IPS DF 4.7 (cell line): ENCODE measurements around the gene SF3B4.

ENCODE experiments used
- DNase-seq: peaks from one replicate; pipeline ENCODE4 v3.0.0-alpha.2; 2013; ENCODE audit warnings: low spot score; ENCODE audit errors: extremely low read depth

Gene SF3B4

DNA sequence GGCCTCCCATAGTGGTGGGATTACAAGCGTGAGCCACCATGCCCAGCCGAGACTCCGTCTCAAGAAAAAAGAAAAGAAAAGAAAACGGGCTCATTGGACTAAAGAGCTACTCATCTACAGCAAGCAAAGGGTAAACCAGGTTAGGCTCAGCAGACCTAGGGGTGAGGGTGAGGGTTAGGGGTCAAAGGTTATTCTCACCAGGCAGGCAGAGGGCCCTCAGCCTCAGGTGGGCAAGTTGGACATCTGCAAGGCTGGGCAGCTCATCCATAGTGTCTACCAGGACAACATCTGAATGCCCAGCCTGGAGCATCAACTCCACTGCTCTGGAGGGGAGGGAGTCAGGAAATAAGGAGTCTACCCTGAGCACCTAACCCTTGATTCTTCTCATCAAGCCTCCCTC is 5.6 kb upstream of the SF3B4 start:
- no peak for DNase-seq

DNA sequence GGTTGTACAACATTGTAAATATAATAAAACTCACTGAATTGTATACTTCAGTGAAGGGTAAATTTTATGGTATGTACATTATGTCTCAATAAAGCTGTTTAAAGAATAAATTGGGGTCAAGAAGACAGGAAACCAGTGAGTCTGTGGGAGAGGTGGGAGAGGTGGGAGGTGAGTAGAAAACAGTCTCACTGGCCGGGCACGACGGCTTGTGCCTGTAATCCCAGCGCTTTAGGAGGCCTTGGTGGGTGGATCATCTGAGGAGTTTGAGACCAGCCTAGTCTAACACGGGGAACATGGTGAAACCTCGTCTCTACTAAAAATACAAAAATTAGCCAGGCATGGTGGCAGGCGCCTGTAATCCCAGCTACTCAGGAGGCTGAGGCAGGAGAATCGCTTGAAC is 4.9 kb upstream of the SF3B4 start:
- DNase-seq = no peak

DNA sequence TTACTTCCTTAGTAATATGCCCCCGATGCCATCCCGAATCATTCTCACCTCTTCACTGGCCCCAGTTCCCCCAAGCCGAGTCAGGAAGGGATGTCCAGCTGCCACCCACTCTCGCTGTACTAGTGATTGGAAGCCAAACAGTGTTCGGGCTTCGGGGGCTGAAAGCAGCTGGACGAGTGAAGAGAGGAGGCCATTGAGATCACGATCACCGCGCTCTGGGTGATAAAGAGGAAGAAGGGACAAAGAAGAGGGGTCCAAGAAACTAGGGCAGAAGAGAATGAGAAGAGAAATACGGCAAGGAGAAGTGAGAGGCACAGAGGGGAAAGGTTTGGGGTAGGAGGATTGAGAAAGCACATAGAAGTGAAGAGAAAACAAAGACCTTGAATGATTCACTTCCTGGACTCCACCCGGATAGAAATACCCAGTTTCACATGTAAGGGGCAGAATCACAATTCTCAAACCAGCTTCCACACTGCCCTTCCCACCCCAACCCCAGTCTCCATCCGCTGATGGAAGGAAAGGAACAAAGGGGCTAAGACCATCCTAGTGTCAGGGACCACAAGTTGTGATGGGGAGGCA is 3.7 kb upstream of the SF3B4 start:
- DNase-seq = no peak

DNA sequence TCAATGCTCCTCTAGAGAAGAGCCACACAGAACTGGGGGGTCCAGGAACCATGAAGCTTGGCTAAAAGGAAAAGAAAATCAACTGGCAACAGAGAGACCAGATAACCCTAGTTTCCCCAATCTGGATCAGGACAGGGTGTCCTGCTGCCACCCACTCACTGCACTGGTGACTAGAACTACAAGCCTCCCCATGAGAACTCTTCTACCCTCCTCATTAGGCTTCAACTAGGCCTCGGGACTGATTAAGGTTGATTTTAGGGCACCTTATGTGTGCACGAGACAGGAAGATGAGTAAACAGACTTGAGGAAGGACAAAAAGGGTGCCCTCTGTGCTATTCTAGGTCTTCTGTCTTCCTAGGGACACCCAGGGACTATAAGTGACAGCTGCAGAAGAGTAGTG is 2.3 kb upstream of the SF3B4 start:
- DNase-seq = no peak

DNA sequence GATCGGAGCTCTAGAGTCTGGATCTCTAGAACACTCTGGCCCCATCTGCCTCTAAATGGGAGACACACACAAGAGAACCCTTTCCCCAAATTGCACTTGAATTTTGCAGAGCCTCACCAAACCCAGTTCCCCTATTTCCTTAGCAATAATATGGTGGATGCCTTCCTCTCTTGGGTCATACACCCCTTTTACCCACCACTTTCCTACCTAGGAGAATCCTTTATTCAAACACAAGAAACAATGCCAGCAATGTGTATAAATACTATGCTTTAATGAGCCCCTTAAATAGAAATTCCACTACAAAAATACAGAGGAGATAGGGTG is 760 bp upstream of the SF3B4 start:
- DNase-seq = no peak

DNA sequence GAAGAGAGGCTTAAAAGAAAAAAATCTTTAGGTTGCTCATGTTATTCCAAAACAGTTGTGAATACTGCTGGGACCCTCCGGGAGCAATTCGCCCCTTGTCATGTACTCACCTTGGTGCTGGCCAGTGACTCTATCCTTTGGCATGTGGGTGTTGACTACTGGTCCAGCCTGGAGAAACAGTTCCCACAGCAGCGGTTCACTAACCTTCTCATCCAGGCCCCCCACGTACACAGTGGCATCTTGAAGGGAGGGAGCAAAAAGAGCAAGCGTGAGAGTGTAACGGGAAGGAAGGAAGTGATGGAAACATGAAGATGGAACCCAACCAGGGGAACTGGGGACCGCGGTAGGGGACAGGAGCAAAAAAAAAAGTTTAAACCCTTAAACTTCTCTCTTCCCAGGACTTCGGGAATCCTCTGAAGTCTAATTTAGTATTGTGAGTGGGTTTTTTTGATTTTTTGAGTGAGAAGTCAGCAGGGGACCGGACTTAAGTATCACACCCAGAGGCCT is 494 bp downstream of the SF3B4 start:
- no peak for DNase-seq

DNA sequence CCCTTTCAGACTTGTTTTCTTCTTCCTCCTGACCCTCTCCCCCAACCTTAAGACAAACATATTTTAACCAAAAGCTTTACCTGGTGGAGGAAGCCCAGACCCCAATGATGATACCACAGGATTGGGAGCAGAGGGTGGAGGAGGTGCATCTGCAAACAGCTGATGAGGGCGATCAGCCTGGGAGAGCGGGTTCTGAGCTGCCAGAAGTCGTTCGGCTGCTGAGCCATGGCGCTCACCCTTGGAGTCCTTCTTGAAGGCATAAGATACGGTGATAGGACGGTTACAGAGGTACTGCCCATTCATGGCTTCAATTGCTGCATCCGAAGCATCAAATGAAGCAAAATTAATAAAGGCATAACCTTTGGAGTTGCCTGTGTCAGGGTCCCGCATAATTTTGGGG is 1.3 kb downstream of the SF3B4 start:
- no peak for DNase-seq

DNA sequence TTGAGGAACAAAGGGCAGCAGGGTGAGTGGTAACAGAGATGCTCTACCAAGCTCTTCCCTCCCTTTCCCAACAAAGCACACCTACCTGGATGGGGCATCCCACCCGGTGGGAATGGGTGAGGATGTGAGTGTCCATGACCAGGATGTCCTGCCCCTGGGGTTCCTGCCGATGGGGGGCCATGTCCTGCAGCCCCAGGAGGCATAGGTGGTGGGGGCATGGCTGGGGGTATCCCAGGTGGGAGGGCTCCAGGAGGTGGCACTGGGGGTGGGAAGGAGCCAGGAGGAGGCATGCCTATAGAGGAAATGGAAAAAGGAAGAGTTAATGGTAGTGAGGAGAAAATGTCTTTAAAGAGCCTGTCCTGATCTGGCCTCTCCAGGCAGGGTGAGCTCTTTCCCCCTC is 1.9 kb downstream of the SF3B4 start:
- no peak for DNase-seq

DNA sequence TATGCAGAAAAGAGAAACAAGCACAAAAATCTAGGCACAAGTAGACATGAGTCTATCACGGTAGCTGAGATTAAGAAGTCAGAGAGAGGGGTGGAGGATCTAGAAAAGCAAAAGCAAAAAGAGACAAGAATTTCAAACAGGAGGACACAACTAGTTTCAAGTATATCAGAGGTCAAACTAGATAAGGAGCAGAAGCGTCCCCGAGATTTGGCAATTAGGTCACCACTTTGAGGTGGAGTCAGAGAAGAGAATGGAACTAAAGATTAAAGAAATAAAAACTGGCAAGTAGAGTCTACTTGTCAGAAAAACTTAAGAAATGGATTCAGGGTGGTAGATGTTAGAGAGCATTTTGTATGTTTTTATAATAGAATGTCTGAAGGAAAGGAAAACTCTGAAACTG is 2.3 kb downstream of the SF3B4 start:
- no peak for DNase-seq

DNA sequence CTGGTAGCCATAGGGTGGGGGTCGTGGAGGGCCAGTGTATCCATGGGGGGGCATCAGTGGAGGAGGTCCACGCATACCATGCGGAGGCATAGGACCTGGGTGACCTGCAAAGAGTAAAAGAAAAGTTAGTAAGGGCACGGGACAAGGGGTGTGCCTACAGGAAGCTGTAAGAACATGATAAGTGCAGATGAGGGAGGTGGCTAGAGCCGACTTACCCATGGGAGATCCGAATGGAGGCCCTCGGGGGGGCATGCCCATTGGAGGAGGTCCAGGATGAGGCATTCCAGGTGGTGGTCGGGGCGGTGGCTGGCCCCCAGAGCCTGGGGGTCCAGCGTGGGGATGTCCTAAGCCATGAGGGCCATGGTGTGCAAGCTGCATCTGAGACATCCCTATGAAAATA is 4.0 kb downstream of the SF3B4 start:
- no peak for DNase-seq

DNA sequence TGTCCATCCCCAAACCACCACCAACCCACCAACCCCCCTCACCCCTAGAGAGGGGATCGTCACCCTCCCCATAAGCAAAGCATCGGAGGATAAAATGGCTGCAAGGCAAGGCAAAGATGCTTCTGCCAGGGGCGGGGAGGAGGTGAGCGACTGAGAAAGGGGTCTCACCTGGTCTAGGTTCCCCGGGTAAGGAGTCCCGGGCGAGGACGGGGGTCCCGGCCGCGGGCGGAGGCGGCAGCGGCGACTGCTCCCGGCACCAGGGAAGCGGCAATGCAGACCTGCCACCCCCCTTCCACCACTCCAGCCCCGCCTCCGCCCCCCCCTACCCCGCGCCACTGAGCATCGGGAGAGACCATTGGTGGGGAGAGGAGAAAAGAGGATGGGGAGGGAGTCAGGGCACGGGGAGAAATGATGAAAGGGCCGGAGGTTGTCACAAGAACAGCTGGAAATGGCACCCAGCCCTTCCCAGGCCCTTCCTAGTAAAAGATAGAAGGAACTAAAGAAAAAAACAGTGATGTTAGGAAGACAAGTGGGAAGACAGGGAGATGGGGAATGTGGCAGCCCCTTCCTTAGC is 9.9 kb downstream of the SF3B4 start, which contains the start of gene SV2A:
SV2A (minus strand) TSS at position 274 of the 574 bp plus-strand sequence. CDS start 4,004 bp downstream, outside the sequence.
- DNase-seq = no peak

DNA sequence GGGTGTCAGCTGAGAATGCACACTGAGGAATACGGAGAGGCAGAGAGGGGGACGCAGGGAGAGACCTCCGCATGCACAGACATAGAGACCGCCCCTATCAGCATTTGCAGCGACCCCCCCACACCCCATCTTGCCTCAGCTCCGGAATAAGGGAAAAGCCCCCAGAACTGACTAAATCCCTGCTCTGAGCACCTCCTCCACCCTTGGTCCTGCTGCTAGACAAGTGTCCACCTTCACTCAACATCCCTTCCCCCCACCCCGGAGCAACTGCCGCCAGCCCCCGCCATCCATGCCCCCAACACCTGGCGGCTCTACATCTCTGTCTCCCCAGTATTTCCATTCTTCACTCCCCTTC is 10.7 kb downstream of the SF3B4 start:
- DNase-seq = no peak

DNA sequence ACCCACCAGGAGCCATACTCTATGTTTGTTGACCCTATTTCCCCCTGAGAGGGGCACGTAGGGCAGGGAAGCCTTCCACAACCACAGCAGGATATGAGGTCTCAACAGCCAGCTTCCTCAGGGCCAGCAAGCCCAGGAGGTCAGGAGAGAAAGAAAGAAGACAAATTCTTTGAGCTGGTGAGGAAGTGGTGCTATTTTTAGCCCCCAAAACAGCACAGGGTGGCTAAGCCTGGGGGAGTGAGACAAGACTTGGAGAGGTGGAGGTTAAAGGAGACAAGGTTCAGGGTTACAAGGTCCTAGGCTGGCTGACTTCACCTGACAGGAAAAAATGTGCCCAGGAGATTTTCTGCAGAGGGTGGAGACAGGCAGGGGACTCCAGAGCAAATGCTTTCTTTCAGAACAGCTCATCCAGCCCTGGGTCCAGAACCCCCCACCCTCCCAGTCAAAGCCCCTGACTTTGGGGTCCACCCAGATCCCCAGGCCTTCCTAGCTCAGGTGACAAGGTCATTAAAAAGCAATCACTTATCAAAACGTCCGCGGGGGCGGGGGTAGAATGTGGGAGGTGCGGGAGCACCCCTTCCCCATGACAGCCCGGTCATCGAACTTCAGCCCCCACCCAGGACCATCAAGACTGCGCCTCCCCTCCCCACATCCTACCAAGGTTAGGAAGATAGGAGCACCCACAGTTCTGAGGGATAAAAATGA is 11.3 kb downstream of the SF3B4 start:
- no peak for DNase-seq

DNA sequence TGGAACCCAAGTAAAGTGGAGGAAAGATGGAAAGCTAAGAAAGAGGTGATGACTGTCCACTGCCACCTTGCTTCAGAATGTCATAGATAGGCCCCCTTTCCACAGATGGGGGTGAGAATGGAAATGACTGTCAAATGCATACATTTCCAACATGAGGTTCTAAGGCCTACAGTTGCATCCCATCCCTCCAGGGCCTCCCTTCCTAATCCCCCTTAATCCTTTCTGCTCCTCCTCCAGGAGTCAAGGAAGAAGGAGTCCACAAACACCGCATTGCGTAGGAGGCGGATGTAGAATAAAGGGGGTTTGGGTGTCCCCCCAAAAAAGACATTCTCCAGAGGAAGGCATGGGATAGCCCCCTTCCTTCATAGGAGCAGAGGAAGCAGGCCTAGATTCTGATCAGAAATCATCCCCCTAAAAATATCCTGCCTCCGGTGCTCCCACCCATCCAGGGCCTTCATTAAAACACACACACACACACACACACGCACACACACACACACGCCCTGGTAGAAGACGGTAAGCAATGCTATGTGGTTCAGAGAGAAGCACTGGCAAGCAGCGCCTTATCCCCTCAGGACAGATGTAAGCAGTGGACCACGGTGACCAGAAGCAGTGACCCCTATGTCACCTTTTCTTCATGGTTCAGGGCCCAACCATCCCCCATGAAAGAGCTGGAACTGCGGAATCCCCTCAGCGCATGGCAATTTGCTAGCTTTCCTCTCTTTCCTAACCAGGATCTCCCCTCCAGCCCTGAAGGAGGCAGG is 12.0 kb downstream of the SF3B4 start:
- DNase-seq = no peak

DNA sequence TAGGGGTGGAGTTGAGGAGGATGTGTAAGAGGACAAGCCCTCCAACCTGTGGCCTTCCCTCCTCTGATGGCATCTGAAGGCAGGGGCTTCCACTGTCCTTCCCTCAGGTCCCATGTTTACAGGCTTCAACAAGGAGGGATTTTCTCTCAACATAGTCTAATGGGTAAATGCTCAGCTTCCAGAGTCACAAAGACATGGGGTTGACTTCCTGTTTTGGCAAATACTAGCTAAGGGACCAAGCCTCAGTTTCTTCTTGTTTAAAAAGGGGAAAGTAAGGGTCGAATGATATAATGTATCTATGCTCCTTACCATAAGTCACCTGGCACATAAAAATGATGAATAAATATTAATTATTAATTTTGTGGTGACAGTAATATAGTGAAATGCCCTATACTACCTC is 13.1 kb downstream of the SF3B4 start:
- no peak for DNase-seq

DNA sequence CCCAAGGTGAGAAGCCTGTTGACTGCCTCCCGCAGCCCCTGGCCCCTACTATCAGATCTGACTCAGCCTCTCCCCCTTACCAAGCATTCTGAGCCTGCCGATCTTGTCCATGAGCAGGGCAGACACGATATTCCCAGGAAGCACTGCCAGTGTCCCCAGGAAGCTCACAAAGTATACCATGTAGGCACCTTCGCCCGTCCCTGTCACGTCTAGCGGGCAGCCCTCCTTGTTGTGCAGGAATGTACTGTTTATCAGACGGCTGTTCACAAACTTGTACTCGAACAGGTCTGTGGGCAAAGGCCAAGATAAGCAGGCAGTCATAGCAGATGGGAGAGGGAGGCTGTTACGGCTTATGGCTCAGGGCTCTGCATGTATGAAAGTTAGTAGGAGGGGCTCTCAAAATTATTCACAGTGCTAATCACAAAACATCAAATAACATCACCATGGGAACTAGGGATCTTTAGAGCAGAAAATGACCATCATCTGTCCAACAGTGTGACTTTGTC is 21.0 kb downstream of the SF3B4 start:
- no peak for DNase-seq

DNA sequence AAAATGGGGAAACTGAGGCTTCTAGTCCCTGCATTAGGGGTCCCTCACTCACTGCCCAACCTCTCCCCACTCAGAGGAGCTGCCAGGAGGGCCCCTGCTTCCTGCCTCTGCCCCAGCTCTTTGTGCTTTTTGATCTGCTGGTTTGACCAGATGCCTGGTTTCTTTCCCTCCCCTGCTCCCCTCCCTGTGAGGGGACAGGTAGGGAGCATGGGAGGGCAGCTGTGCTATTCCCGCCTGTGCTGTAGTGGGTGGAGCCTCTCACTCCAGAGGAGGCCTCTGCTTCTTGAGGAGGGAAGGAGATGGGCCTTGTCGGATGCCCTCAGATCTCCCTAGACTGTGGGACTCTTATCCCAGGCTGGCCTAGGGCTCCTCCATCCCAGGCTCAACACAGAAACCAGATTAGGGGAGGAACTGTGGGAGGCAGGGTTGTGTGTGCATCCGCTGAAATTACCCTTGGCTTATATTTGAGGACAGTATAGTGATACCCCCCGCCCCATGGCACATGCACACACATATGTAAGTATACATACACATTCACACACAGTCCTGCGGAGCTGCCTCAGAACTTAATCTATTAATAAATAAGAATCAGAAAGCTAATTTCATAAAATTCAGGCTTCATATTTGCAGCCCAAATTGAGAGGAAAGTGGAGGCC is 23.6 kb downstream of the SF3B4 start:
- no peak for DNase-seq

DNA sequence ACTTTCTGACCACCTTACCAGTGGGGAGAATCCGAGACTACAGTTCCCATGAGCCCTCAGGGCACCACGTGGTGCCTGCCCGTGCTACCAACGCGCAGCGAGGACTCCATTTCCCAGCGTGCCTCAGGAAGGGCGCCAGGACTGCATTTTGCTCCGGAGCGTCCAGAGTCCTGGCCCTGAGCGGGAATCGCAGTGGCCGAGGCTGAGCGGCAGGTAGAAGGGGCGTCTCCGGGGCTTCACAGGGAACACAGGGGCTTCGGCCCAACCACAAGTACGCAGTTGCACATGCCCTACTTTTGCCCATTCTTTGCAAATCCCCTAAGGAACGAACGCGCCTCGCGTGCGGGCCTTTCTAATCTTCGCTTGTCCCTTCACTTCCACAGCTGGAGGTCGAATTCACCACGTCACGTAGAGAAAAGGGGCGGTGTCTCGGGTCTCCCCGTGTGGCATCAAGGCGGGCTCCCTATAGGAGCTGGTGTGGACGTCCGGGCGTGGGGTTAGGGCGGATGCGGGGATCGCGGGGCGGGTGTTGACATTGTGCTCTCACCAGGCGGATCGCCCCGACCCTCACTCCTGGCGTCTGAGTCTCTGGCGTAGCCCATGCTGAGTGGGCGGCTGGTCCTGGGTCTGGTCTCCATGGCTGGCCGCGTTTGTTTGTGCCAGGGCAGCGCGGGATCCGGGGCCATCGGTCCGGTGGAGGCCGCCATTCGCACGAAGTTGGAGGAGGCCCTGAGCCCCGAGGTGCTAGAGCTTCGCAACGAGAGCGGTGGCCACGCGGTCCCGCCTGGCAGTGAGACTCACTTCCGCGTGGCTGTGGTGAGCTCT is 27.9 kb downstream of the SF3B4 start, which contains the start of gene BOLA1:
BOLA1 (plus strand) TSS at position 109 of the 825 bp plus-strand sequence; CDS start at position 601, 492 bp downstream.
- no peak for DNase-seq

DNA sequence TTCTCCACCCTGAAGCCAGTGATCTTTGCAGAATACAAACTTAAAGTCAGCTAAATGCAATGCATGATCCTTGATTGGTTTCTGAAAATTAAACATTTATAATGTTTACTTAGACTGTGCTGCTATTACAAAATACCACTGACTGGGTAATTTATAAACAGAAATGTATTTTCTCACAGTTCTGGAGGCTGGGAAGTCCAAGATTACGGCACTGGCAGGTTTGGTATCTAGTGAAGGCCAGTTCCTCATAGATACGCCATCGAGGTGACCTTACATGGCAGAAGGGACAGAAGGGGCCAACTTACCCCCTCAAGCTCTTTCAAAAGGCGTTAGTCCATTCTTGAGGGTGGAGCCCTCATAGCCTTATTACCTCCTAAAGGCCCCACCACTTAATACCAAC is 31.0 kb downstream of the SF3B4 start:
- no peak for DNase-seq

DNA sequence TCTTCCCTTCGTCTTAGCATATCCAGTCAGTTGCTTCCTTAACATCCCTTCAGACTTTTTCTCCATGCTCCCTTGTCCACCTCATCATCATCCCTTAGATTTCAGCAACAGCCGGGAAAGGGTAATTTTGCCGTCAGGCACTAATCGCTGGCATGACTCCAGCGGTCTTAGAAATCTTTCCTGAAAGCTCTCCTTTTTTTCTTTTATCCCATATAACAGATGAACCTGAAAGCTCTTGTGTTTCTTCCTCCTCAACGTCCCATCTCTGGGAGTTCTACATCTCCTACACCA is 38.7 kb downstream of the SF3B4 start:
- DNase-seq = no peak
